ENCODE results near the gene CYSRT1.

CYSRT1 gene

GRCh38 chr9:137190315-137190856 is 34.6 kb upstream of the CYSRT1 start:
- DNase-seq (ENCODE audit: low read depth in 2 of 2), result no peak

- no peak for DNase-seq (ENCODE audit: low read depth in 2 of 2)
Observed at GRCh38 chr9:137191245-137191644, 33.7 kb upstream of the CYSRT1 start.

- DNase-seq (ENCODE audit: low read depth in 2 of 2), result no peak
Observed at GRCh38 chr9:137191691-137192447, 33.1 kb upstream of the CYSRT1 start.

GRCh38 chr9:137192448-137192780 is 32.6 kb upstream of the CYSRT1 start:
- DNase-seq (ENCODE audit: low read depth in 2 of 2), result no peak

- DNase-seq (ENCODE audit: low read depth in 2 of 2), result no peak
Observed at GRCh38 chr9:137192859-137193258, 32.1 kb upstream of the CYSRT1 start.

- no peak for DNase-seq (ENCODE audit: low read depth in 2 of 2)
Observed at GRCh38 chr9:137193771-137194170, 31.2 kb upstream of the CYSRT1 start.

GRCh38 chr9:137194388-137194787 is 30.6 kb upstream of the CYSRT1 start:
- no peak for DNase-seq (ENCODE audit: low read depth in 2 of 2)

GRCh38 chr9:137194909-137195308 is 30.1 kb upstream of the CYSRT1 start:
- DNase-seq (ENCODE audit: low read depth in 2 of 2), result no peak

GRCh38 chr9:137195525-137196220 is 29.3 kb upstream of the CYSRT1 start:
- no peak for DNase-seq (ENCODE audit: low read depth in 2 of 2)

- DNase-seq (ENCODE audit: low read depth in 2 of 2), result no peak
Observed at GRCh38 chr9:137198051-137198901, 26.7 kb upstream of the CYSRT1 start.

- no peak for DNase-seq (ENCODE audit: low read depth in 2 of 2)
Observed at GRCh38 chr9:137198902-137199283, 26.1 kb upstream of the CYSRT1 start.

- DNase-seq (ENCODE audit: low read depth in 2 of 2), result no peak
Observed at GRCh38 chr9:137199411-137200121, 25.4 kb upstream of the CYSRT1 start.

- DNase-seq (ENCODE audit: low read depth in 2 of 2), result peak; percentile 95 to 96
Observed at GRCh38 chr9:137200311-137201204, 24.4 kb upstream of the CYSRT1 start, which contains the start of gene TPRN. Gene TPRN, minus strand, starts transcription at chr9:137200741. Its CDS starts 30 bp downstream, at chr9:137200711.

- DNase-seq (ENCODE audit: low read depth in 2 of 2), result no peak
Observed at GRCh38 chr9:137201205-137201868, 23.6 kb upstream of the CYSRT1 start.

- DNase-seq (ENCODE audit: low read depth in 2 of 2), result no peak
Observed at GRCh38 chr9:137202966-137203365, 22.0 kb upstream of the CYSRT1 start.

- no peak for DNase-seq (ENCODE audit: low read depth in 2 of 2)
Observed at GRCh38 chr9:137204731-137205125, 20.2 kb upstream of the CYSRT1 start.

GRCh38 chr9:137205126-137206069 is 19.6 kb upstream of the CYSRT1 start, which contains the start of the genes NDOR1 and TMEM203:
Gene NDOR1, plus strand, starts transcription at chr9:137205700. Its CDS starts 78 bp downstream, at chr9:137205778.
Gene TMEM203, minus strand, starts transcription at chr9:137205648. Its CDS starts 234 bp downstream, at chr9:137205414.
- DNase-seq (ENCODE audit: low read depth in 2 of 2), result peak; percentile 84 to 93

- no peak for DNase-seq (ENCODE audit: low read depth in 2 of 2)
Observed at GRCh38 chr9:137206602-137207001, 18.4 kb upstream of the CYSRT1 start.

- DNase-seq (ENCODE audit: low read depth in 2 of 2), result no peak
Observed at GRCh38 chr9:137211532-137211931, 13.4 kb upstream of the CYSRT1 start.
